GM10266 (cell line): ENCODE measurements around the gene AADACL2.

Experiments
- DNase-seq: peaks from one replicate; pipeline ENCODE4 v3.0.0; 2012; ENCODE audit errors: extremely low spot score
- TF ChIP-seq, protein P1 (sequence below): IDR thresholded peaks from 2 replicates; pipeline ENCODE4 v1.5.1; 2012; ENCODE audit warnings: mild to moderate bottlenecking, low read depth; ENCODE audit not compliant: control insufficient read depth, insufficient read depth; ENCODE audit errors: missing control alignments

Gene AADACL2

DNA sequence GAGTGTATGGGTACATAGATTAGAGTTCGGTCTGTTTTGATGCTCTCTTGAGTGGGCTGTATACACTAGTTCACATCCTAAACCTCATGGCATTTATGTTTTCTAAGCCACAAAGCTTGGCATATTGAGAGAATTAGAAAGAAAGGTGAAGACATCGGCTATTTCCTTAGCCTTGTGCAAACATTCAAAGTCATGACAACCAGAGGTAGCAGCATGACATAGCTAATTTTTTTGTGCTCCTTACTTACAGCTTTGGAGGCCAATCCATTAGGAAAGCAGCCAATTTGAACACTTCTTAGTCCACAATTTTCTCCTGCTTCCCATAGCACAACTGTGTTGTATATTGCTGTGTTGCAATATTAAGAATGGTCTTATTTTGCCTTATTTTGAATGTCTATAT is 58.7 kb downstream of the AADACL2 start:
- TF ChIP-seq, protein P1, sequence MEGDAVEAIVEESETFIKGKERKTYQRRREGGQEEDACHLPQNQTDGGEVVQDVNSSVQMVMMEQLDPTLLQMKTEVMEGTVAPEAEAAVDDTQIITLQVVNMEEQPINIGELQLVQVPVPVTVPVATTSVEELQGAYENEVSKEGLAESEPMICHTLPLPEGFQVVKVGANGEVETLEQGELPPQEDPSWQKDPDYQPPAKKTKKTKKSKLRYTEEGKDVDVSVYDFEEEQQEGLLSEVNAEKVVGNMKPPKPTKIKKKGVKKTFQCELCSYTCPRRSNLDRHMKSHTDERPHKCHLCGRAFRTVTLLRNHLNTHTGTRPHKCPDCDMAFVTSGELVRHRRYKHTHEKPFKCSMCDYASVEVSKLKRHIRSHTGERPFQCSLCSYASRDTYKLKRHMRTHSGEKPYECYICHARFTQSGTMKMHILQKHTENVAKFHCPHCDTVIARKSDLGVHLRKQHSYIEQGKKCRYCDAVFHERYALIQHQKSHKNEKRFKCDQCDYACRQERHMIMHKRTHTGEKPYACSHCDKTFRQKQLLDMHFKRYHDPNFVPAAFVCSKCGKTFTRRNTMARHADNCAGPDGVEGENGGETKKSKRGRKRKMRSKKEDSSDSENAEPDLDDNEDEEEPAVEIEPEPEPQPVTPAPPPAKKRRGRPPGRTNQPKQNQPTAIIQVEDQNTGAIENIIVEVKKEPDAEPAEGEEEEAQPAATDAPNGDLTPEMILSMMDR = no peak
- DNase-seq = no peak

DNA sequence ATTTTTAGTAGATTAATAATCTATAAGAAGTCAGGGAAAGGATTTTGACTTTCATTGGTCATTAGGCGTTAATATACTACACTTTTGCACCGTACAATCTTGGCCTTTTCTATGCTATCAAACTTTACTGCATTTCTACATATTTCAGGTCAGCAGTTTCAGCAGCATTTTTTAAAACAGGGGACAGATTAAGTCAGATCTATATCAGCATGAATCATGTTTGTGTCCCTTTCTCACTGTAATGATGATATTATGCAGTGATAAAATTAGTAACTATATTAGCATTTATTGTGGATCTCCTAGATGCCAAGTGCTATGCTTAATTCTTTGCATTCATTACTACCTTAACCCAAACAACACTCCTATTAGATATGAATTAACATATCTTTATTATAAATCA is 59.9 kb downstream of the AADACL2 start:
- TF ChIP-seq, protein P1 = no peak
- DNase-seq = no peak

DNA sequence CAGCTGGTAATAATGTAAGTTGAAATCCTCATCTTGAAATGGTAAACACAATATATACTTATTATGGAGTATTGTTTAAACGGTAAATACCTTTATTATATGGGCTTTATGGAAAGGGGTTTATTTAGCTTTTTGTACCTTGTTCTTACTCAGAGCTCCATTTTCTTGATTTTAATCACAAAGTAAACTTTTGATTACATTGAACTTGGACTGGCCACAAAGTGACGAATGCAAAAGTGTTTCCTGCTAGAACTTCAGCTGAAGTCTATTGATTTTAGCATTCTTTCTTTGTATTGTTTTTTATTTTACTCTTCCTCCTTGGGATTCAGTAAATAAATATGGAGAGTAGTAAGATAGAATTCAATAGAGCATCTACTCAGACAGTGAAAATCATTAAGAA is 60.4 kb downstream of the AADACL2 start:
- DNase-seq = no peak
- TF ChIP-seq, protein P1 = no peak

DNA sequence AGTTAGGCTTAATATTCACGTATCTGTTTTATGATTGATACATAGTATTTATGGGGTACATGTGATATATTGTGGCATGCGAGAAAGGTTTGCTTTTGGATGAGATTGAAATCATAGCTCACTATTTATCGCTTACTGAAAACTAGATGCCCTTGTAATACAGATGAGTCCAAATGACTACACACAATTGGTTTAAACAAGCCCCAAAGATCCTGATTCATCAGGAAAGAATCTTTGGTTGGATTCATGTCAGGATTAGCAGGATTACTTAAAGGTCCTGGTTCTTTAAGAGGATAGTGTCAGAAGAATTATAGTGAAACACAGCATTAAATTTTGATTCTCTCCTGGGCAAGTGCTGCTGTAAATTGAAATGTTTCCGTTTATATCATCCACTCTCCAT is 61.5 kb downstream of the AADACL2 start:
- TF ChIP-seq, protein P1 = no peak
- DNase-seq = no peak

DNA sequence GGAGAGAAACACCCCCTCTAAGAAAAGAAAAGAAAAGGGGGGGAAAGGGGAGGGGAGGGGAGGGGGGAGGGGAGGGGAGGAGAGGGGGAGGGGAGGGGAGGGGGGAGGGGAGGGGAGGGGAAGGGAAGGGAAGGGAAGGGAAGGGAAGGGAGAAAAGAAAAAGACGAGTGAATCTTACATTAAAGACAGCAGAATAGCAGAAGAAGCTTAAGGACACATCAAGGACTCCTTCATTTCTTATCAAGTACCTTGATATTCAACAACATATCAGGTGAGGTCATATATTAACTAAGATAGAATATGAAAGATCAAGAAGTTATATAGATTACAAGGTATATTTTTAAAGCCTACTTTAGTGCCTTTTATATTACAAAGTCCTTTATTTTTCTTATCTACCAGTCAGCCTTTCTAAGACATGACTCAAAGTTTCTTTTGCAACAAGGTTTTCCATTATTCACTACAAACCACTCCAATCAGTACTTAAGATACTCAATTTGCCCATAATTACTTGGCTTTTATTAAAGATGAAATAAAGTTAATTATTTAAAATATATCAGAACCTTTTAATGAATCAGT is 62.5 kb downstream of the AADACL2 start:
- TF ChIP-seq, protein P1 = no peak
- no peak for DNase-seq

DNA sequence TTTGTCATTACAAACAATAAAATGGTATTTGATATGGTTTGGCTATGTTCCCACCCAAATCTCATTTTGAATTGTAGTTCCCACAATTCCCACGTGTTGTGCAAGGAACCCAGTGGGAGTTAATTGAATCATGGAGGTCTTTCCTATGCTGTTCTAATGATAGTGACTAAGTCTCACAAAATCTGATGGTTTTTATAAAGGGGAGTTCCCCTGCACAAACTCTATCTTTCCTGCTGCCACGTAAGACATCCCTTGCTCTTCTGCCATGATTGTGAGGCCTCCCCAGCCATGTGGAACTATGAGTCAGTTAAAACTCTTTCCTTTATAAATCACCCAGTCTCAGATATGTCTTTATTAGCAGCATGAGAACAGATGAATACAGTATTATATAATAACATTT is 64.7 kb downstream of the AADACL2 start:
- TF ChIP-seq, protein P1 = no peak
- DNase-seq = no peak

DNA sequence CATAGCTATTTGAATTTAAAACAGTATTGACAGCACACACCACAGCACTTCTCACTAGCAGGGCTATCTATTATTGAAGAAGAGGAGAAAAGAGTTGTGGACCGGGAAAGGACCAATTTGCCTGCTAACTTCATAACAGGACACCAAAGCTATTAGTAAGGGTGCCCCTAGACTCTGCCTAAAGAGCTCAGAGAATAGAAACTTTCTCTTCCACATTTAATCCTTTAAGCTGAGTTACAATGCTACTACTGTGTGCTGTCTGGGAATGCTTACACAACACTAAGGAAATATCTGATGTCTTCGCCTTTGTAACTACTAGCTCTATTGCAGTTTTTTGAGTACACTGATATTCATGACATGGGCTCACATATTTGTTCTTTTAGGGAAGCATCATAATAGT is 66.7 kb downstream of the AADACL2 start:
- TF ChIP-seq, protein P1 = no peak
- DNase-seq = no peak
